Gastrocnemius medialis (tissue), 4 donors: ENCODE measurements around the gene CFAP46. TPM values are rescaled to one million over a fixed set of nuclear protein-coding genes. Genes with fewer than 3 reads are reported as not detected.

Source experiments
- ATAC-seq, 2 donors: fragments of 150-250 bp; one replicate each; pipeline ENCODE4 v1.9.1; 2016
- DNase-seq, 2 donors: peaks; one replicate each; pipeline ENCODE4 v3.0.0-alpha.2; 2019
- H3K27ac ChIP-seq, 4 donors: fragments of 200-600 bp; sonication (generic); 1 replicate in 1 of 4; 2 replicates in 3 of 4; pipeline ENCODE4 v1.5.1; 2016 to 2018; ENCODE audit warnings: mild to moderate bottlenecking in 2 of 4, moderate library complexity in 1 of 4
- H3K27me3 ChIP-seq, 3 donors: fragments of 200-600 bp; sonication (generic) in 2 of 3; 1 replicate in 1 of 3; 2 replicates in 2 of 3; pipeline versions ENCODE4 v1.5.1 to v1.6.0; 2016 to 2019; ENCODE audit warnings: mild to moderate bottlenecking in 1 of 3, moderate library complexity in 1 of 3
- H3K36me3 ChIP-seq, 2 donors: fragments of 200-600 bp; sonication (generic) in 1 of 2; one replicate each; pipeline ENCODE4 v1.5.1; 2017 to 2018
- H3K4me1 ChIP-seq, 2 donors: fragments of 200-600 bp; sonication (generic) in 1 of 2; one replicate each; pipeline ENCODE4 v1.5.1; 2016 to 2017; ENCODE audit warnings: mild to moderate bottlenecking in 2 of 2
- H3K4me3 ChIP-seq, 4 donors: fragments of 200-600 bp; sonication (generic) in 3 of 4; 1 replicate in 1 of 4; 2 replicates in 3 of 4; pipeline ENCODE4 v1.5.1; 2016 to 2019; ENCODE audit warnings: mild to moderate bottlenecking in 2 of 4
- H3K9me3 ChIP-seq, 3 donors: fragments of 200-600 bp; sonication (generic) in 2 of 3; 1 replicate in 1 of 3; 2 replicates in 2 of 3; pipeline ENCODE4 v1.5.1; 2016 to 2019
- POLR2A ChIP-seq, 2 donors: fragments of 450-650 bp; IDR thresholded peaks; one replicate each; pipeline ENCODE4 v1.6.1; 2017; ENCODE audit warnings: antibody characterized with exemption in 2 of 2, mild to moderate bottlenecking in 2 of 2, moderate library complexity in 2 of 2
- in situ Hi-C, 4 donors: fragments of 200-750 bp; cut with MboI; loops; one replicate each; pipeline versions ENCODE4 v1.15.0 to v1.8.0; 2017; ENCODE audit warnings: low sequenced_read_pairs in 4 of 4
- intact Hi-C: fragments of 100-400 bp; cut with DNase I; formaldehyde crosslinking; loops from one replicate; pipeline ENCODE4 v1.15.1; 2023; ENCODE audit warnings: low total_unique reads
- total RNA-seq, 4 donors: library from RNA; depleted of rRNA; stranded (reverse); fragments of >200 nt; gene quantifications; one replicate each; pipeline versions ENCODE4 v1.1.0 to v1.2.3, GENCODE V29; 2016
- TF ChIP-seq, protein P1 (sequence below), 5 experiments: fragments of 450-650 bp in 3 of 5; fragments of 200-600 bp in 2 of 5; sonication (generic) in 2 of 5; IDR thresholded peaks in 4 of 5; conservative IDR thresholded peaks in 1 of 5; 1 replicate in 4 of 5; 2 replicates in 1 of 5; pipeline ENCODE4 v1.5.1; 2016 to 2019; ENCODE audit warnings: antibody characterized with exemption in 5 of 5, mild to moderate bottlenecking in 3 of 5, moderate library complexity in 3 of 5

The CFAP46 gene
- total RNA-seq, 4 donors from 2014 or later = 4.2 to 27.9 (median 11.9) TPM

DNA sequence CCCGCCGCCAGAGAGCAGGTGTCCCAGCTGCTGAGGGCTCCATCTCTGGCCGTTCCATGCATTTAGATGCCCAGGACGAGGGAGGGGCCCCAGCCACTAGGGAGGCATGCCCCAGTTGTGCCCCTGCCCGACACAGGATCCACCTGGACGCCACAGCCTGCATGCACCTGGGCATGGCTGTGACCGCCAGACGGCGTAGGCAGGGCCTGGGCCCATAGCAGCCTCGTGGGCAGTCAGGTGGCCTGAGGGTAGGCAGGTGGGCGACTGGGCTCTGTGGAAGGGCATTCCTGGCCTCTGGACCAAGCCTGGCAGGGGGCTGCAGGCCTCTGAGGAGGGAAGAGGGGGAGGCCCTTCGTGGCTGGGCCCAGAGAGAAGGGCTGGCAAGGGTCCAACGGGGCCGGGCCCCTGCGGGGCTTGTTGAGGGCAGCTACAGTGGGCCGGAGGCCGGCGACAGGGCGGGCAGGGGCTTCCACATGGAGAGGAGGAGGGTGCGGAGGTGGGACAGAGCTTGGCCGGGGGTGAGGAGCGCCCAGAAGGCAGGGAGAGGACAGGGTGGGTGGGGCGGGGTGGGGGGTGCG is 80.4 kb downstream of the CFAP46 start:
- H3K4me3 ChIP-seq = no peak overlapping the region
- ATAC-seq = no peak
- in situ Hi-C loops (no loop called here), intact Hi-C loops (no loop called here)
- H3K9me3 ChIP-seq = no peaks in the 10 kb centered on the region
- H3K4me1 ChIP-seq = no peaks in the 10 kb centered on the region
- TF ChIP-seq, protein P1, sequence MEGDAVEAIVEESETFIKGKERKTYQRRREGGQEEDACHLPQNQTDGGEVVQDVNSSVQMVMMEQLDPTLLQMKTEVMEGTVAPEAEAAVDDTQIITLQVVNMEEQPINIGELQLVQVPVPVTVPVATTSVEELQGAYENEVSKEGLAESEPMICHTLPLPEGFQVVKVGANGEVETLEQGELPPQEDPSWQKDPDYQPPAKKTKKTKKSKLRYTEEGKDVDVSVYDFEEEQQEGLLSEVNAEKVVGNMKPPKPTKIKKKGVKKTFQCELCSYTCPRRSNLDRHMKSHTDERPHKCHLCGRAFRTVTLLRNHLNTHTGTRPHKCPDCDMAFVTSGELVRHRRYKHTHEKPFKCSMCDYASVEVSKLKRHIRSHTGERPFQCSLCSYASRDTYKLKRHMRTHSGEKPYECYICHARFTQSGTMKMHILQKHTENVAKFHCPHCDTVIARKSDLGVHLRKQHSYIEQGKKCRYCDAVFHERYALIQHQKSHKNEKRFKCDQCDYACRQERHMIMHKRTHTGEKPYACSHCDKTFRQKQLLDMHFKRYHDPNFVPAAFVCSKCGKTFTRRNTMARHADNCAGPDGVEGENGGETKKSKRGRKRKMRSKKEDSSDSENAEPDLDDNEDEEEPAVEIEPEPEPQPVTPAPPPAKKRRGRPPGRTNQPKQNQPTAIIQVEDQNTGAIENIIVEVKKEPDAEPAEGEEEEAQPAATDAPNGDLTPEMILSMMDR (IDR thresholded peaks at IDR 0.05 in 4 of 5, conservative IDR thresholded peaks at IDR 0.05 in 1 of 5) = no peak
- TF ChIP-seq POLR2A (IDR thresholded peaks at IDR 0.05) = no peak
- H3K27ac ChIP-seq = no peak overlapping the region
- peaks cover 32 to 51% (median 34%) of the 10 kb centered on the region in 3 donors for H3K27me3 ChIP-seq
- no peaks in the 10 kb centered on the region for H3K36me3 ChIP-seq
- peak in 1 of 2 donors; percentile 6 for DNase-seq

DNA sequence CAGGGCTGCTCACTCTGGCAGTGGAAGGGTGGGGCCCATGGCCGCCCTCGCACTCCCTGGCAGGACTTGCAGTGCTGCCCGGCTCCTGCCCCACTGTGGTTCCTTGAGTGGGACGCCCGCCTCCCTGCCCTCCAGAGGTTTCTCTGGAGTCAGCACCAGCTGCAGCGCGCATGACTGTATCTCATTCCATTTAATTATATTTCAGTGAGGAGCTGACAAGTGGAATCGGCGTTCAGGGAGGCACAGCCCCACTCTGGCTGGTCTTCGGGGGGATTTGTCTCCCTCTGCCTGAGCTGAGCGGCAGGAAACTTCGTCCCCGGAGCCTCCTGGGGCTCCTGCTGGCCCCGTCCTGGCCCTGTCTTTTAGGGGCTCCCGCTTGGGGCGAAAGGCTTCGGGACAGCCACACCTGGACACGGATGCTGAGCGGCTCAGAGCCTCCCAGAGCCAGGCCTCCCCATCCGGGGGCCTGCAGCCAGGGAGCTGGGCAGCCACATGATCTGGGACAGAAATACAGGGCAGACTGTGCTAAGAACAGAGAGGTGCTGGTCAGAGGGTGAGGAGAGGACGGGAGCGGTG is 81.2 kb downstream of the CFAP46 start:
- H3K27me3 ChIP-seq = peaks cover 34 to 51% (median 36%) of the 10 kb centered on the region in 3 donors
- TF ChIP-seq, protein P1 (IDR thresholded peaks at IDR 0.05 in 4 of 5, conservative IDR thresholded peaks at IDR 0.05 in 1 of 5) = no peak
- no peak for TF ChIP-seq POLR2A (IDR thresholded peaks at IDR 0.05)
- H3K4me1 ChIP-seq = no peaks in the 10 kb centered on the region
- no peaks in the 10 kb centered on the region for H3K9me3 ChIP-seq
- no peak overlapping the region for H3K4me3 ChIP-seq
- peak in 1 of 2 donors; percentile 2 for DNase-seq
- in situ Hi-C loops (no loop called here), intact Hi-C loops (no loop called here)
- no peak overlapping the region for H3K27ac ChIP-seq
- no peaks in the 10 kb centered on the region for H3K36me3 ChIP-seq
- no peak for ATAC-seq

DNA sequence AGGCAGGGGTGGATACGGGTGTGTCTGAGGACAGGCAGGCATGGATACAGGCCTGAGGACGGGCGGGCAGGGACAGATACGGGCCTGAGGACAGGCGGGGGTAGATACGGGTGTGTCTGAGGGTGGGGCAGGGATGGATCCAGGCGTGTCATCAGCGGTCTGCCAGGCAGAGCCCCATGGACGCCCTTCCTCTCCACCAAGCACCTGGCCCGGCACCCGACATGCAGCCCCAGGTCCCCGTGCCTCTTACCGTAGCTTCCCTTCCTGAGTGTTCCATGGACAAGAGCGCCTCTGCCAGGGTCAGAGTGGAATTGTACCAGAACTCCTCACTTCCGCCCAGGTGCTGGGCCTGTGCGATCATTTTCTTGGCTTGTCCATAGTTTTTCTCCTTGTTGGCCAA is 81.8 kb downstream of the CFAP46 start:
- TF ChIP-seq, protein P1 (IDR thresholded peaks at IDR 0.05 in 4 of 5, conservative IDR thresholded peaks at IDR 0.05 in 1 of 5) = no peak
- TF ChIP-seq POLR2A (IDR thresholded peaks at IDR 0.05) = no peak
- in situ Hi-C loops = no loop called here
- intact Hi-C loops = no loop called here
- Histone ChIP-seq H3K27ac (no peak overlapping the region), H3K4me3 (no peak overlapping the region), H3K27me3 (peaks cover 37 to 51% (median 40%) of the 10 kb centered on the region in 3 donors), H3K4me1 (no peaks in the 10 kb centered on the region), H3K9me3 (no peaks in the 10 kb centered on the region), H3K36me3 (no peaks in the 10 kb centered on the region)
- ATAC-seq (no peak), DNase-seq (peak in 1 of 2 donors; percentile 3)

DNA sequence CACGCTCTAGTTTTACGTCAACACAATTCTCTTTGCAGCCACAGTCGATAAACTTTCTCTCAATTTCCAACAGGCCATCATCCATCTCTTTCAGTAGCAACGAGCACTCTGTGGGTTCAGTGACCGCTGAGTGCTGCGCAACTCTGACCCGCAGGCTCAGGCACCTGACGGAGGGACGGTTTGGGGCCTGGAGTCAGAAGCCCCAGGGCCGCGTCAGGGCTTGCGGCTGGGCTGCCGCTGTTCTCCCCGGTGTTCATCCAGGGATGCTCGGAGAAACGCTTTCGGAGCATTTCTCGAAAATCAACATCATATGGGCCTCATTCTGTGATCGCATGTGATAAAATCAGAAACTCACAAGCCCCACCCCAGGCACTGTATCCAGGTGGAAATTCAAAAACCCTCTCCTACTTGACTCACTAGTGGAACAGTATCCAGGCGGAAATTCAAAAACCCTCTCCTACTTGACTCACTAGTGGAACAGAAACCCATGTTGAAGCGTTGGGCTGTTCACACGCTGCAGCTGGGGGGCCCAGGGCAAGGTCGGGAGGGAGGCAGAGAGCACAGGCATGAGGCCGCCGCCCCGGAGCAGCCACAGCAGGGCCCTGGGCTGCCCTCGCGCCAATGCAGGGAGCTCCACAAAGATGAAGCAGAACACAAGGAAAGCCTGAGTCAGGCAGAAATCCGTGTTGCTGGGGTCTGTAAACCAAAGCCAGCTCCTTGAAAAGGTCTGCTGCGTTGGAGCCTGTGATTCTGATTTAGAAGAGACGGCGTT is 83.1 kb downstream of the CFAP46 start:
- Histone ChIP-seq H3K4me1 (no peaks in the 10 kb centered on the region), H3K4me3 (no peak overlapping the region), H3K27ac (no peak overlapping the region), H3K27me3 (peaks cover 30 to 51% (median 40%) of the 10 kb centered on the region in 3 donors), H3K9me3 (no peaks in the 10 kb centered on the region), H3K36me3 (no peaks in the 10 kb centered on the region)
- DNase-seq = no peak
- no peak for ATAC-seq
- intact Hi-C loops = no loop called here
- no peak for TF ChIP-seq POLR2A (IDR thresholded peaks at IDR 0.05)
- TF ChIP-seq, protein P1 (IDR thresholded peaks at IDR 0.05 in 4 of 5, conservative IDR thresholded peaks at IDR 0.05 in 1 of 5) = no peak
- in situ Hi-C loops = no loop called here
